Cardiac fibroblast (primary cell): ENCODE measurements around the gene CTPS1.
A peak's percentile ranks its signal among the peaks of the same experiment; 100 is the strongest.

Source experiments
- DNase-seq, 2 donors: peaks; one replicate each; pipeline versions ENCODE4 v3.0.0 to v3.0.0-alpha.2; 2010; ENCODE audit warnings: low read depth in 2 of 2
- H3K4me3 ChIP-seq, 2 donors: replicated peaks in 1 of 2; 1 replicate in 1 of 2; 2 replicates in 1 of 2; pipeline ENCODE4 v1.5.1; 2011; ENCODE audit warnings: low read depth in 2 of 2, low read length in 2 of 2, mild to moderate bottlenecking in 2 of 2, moderate library complexity in 1 of 2
- CTCF ChIP-seq: IDR thresholded peaks from one replicate; pipeline ENCODE4 v1.5.1; 2011; ENCODE audit warnings: low read depth, mild to moderate bottlenecking, low read length, inconsistent platforms

CTPS1 gene, protein sequence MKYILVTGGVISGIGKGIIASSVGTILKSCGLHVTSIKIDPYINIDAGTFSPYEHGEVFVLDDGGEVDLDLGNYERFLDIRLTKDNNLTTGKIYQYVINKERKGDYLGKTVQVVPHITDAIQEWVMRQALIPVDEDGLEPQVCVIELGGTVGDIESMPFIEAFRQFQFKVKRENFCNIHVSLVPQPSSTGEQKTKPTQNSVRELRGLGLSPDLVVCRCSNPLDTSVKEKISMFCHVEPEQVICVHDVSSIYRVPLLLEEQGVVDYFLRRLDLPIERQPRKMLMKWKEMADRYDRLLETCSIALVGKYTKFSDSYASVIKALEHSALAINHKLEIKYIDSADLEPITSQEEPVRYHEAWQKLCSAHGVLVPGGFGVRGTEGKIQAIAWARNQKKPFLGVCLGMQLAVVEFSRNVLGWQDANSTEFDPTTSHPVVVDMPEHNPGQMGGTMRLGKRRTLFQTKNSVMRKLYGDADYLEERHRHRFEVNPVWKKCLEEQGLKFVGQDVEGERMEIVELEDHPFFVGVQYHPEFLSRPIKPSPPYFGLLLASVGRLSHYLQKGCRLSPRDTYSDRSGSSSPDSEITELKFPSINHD

GRCh38 chr1:40979241-40980067 lies at the start of gene CTPS1:
Gene CTPS1, plus strand, starts transcription at chr1:40979696. Its CDS starts 3,595 bp downstream, at chr1:40983291.
- H3K4me3 ChIP-seq, result peak within 1 kb of the TSS; percentile 72 to 76
- TF ChIP-seq CTCF, result peak; percentile 9
- DNase-seq, result peak; percentile 95

DNA sequence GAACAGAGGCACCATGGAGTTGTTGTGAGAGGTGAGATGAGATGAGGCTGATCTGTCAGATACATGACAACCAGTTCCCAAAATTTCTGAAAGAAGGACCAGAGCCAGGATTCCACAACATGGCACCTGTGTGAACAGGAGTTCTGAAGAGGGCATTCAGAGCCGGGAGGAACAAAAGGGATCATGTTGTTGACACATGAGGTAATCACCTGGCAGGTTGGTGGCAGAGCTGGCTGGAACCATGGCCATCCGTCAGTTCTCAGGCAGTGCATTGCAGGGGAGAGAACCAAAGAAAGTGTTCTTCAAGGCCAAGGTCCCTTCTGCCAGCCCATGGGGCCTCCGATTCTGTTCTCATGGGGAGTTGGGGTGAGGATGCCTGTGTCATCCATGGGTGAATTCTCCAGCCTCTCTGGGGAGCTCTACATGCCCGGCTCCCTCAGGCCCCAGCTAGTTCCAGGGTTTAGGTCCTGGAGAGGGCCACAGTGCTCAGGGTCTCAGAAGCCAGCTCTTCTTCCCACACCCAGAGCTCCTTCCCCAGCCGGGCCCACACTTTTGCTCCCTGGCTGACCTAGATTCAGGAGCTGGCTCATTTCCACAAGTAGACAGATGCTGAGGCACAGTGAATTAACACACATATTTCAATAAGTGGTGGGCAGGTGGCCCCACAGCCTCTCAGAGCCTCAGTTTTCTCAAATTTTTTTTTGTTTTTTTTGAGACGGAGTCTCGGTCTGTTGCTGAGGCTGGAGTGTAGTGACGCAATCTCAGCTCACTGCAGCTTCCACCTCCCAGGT lies 49.1 kb upstream of the CTPS1 start:
- DNase-seq, result no peak
- H3K4me3 ChIP-seq, result no peak overlapping the region
- no peak for TF ChIP-seq CTCF

DNA sequence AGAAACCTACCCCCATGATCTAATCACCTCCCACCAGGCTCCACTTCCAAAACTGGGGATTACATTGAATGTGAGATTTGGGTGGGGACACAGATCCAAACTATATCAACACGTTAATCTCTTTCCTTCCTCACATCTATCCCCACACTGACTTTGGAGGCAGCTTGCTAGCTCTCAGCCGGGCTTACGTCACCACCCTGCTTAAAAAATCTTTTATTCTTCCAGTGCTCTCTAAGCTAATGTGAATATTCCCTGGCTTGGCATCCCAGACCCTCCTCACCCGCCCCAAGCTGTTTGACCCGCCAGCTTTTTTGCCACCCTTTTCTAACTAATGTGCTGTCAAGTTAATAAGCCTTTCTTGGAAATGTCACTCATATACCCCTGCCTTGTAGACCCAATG lies 47.9 kb upstream of the CTPS1 start:
- H3K4me3 ChIP-seq, result no peak overlapping the region
- no peak for TF ChIP-seq CTCF
- DNase-seq, result no peak

GRCh38 chr1:40932006-40932405 lies 47.5 kb upstream of the CTPS1 start:
- no peak overlapping the region for H3K4me3 ChIP-seq
- TF ChIP-seq CTCF, result no peak
- DNase-seq, result peak; percentile 6 to 19

- H3K4me3 ChIP-seq, result no peak overlapping the region
- no peak for TF ChIP-seq CTCF
- DNase-seq, result peak; percentile 70 to 78
These were observed 42.6 kb upstream of the CTPS1 start for GRCh38 chr1:40936931-40937339.

- no peak for TF ChIP-seq CTCF
- no peak for DNase-seq
- H3K4me3 ChIP-seq, result no peak overlapping the region
These were observed 41.1 kb upstream of the CTPS1 start for GRCh38 chr1:40938393-40938792.
